Activated CD4-positive, alpha-beta T cell treated with anti-CD3 and anti-CD28 coated beads, Interleukin-2, amount 10 ng/mL, durations not matched to agents 7 days and 5 days (primary cell): ENCODE results near the gene CDK19. TPM values are rescaled to one million over a fixed set of nuclear protein-coding genes. Genes with fewer than 3 reads are reported as not detected.
"Not testable (repeated sequence)": the region's sequence is repeated elsewhere in the genome, so short reads cannot be mapped to it uniquely, and the experiment has no call there.

Experiments
- CTCF ChIA-PET: fragments of 350-600 bp; sonication (Branson Sonifier 250); formaldehyde crosslinking; loops from one replicate; lab custom pipeline; 2021; ENCODE audit warnings: antibody characterized with exemption; lab: Charles Lee
- POLR2A ChIA-PET: fragments of 350-600 bp; sonication (Branson Sonifier 250); formaldehyde crosslinking; loops from one replicate; lab custom pipeline; 2021; ENCODE audit warnings: antibody characterized with exemption; lab: Charles Lee
- DNase-seq: peaks from one replicate; pipeline ENCODE4 v3.0.0-alpha.2; 2020
- H3K27ac Mint-ChIP-seq: one replicate; pipeline ENCODE4 v1.8.0; 2021; ENCODE audit warnings: mild to moderate bottlenecking, moderate library complexity, mixed read lengths
- H3K27me3 Mint-ChIP-seq: one replicate; pipeline ENCODE4 v1.8.0; 2021; ENCODE audit warnings: mixed read lengths
- H3K36me3 Mint-ChIP-seq: one replicate; pipeline ENCODE4 v1.8.0; 2021; ENCODE audit warnings: low read depth, mixed read lengths
- H3K4me1 Mint-ChIP-seq: one replicate; pipeline ENCODE4 v1.8.0; 2021; ENCODE audit warnings: mixed read lengths
- H3K4me3 Mint-ChIP-seq: one replicate; pipeline ENCODE4 v1.8.0; 2021; ENCODE audit warnings: mild to moderate bottlenecking, moderate library complexity, mixed read lengths
- H3K9me3 Mint-ChIP-seq: one replicate; pipeline ENCODE4 v1.8.0; 2021; ENCODE audit warnings: mixed read lengths
- total RNA-seq, 2 experiments: library from RNA; stranded (reverse); gene quantifications; one replicate each; pipeline ENCODE4 v1.2.3, GENCODE V29; 2021

The CDK19 gene
- total RNA-seq, 2 experiments from 2014 or later, result 26.5 to 27.3 TPM

- Mint-ChIP-seq H3K9me3 (peaks cover 6% of the 10 kb centered on the region), H3K4me3 (no peak overlapping the region), H3K27me3 (no peaks in the 10 kb centered on the region), H3K4me1 (peaks cover 26% of the 10 kb centered on the region), H3K36me3 (peaks cover 10% of the 10 kb centered on the region), H3K27ac (no peak overlapping the region)
- ChIA-PET CTCF (interaction anchor here (0.7 to 1.3 kb wide), 4 partner anchors 9 to 72 kb away, joined by 3 to 4 read pairs (median 3); no protein-coding TSS in a partner anchor), POLR2A (no interaction called here)
- DNase-seq, result no peak
Measured at GRCh38 chr6:110809792-110810191, 5.5 kb downstream of the CDK19 start.

- H3K4me3 Mint-ChIP-seq, DNase-seq, H3K9me3 Mint-ChIP-seq, H3K27ac Mint-ChIP-seq, POLR2A ChIA-PET, CTCF ChIA-PET, H3K27me3 Mint-ChIP-seq: not testable (repeated sequence)
- Mint-ChIP-seq H3K4me1 (peaks cover 12% of the 10 kb centered on the region), H3K36me3 (peaks cover 20% of the 10 kb centered on the region)
Measured at GRCh38 chr6:110802175-110802574, 13.1 kb downstream of the CDK19 start.

- no peak overlapping the region for H3K4me3 Mint-ChIP-seq
- no peak overlapping the region for H3K27ac Mint-ChIP-seq
- ChIA-PET POLR2A (interaction anchor here (0.6 kb wide), 1 partner anchor 34 kb away, joined by 3 read pairs; no protein-coding TSS in a partner anchor), CTCF (interaction anchor here (0.9 to 1.2 kb wide), 2 partner anchors 9 to 11 kb away, joined by 3 read pairs; no protein-coding TSS in a partner anchor)
- H3K36me3 Mint-ChIP-seq, result peaks cover 20% of the 10 kb centered on the region
- peaks cover 9% of the 10 kb centered on the region for H3K9me3 Mint-ChIP-seq
- no peak for DNase-seq
- peaks cover 10% of the 10 kb centered on the region for H3K4me1 Mint-ChIP-seq
- H3K27me3 Mint-ChIP-seq, result no peaks in the 10 kb centered on the region
Measured at GRCh38 chr6:110800839-110801196, 14.5 kb downstream of the CDK19 start.

DNA sequence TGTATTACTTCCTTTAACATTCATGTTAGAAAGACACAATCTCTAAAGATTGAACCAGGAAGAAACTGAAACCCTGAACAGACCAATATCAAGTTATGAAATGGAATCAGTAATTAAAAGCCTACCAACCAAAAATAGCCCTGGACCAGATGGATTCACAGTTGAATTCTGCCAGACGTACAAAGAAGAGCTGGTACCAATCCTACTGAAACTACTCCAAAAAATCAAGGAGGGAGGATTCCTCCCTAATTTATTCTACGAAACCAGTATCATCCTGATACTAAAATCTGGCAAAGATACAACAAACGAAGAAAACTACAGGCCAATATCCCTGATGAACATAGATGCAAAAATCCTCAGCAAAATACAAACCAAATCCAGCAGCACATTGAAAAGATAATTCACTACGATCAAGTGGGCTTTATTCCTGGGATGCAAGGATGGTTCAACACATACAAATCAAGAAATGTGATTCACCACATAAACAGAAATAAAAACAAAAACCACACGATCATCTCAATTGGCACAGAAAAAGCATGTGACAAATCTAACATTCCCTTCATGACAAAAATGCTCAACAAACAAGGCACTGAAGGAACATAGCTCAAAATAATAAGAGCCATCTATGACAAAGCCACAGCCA, 15.0 kb downstream of the CDK19 start:
- Mint-ChIP-seq H3K27me3 (no peaks in the 10 kb centered on the region), H3K9me3 (peaks cover 9% of the 10 kb centered on the region), H3K4me1 (peaks cover 8% of the 10 kb centered on the region), H3K27ac (no peak overlapping the region), H3K4me3 (no peak overlapping the region), H3K36me3 (peaks cover 20% of the 10 kb centered on the region)
- no peak for DNase-seq
- ChIA-PET CTCF (interaction anchor here (0.9 to 1.2 kb wide), 2 partner anchors 9 to 11 kb away, joined by 3 read pairs; no protein-coding TSS in a partner anchor), POLR2A (interaction anchor here (0.6 kb wide), 1 partner anchor 35 kb away, joined by 3 read pairs; no protein-coding TSS in a partner anchor)

DNA sequence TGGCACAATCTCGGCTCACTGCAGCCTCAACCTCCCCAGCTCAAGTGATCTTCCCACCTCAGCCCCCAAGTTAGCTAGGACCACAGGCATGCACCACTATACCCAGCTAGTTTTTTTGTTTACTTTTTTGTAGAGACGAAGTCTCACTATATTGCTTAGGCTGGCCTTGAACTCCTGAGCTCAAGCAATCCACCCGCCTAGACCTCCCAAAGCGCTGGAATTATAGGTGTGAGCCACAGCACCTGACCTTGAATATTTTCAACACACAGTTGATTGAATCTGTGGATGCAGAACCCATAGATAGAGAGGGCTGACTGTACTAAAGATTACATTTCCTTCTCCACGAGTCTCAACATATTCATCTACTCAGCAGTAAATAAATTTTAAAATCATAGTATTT, 15.6 kb downstream of the CDK19 start:
- no peak overlapping the region for H3K27ac Mint-ChIP-seq
- POLR2A ChIA-PET, result no interaction called here

DNA sequence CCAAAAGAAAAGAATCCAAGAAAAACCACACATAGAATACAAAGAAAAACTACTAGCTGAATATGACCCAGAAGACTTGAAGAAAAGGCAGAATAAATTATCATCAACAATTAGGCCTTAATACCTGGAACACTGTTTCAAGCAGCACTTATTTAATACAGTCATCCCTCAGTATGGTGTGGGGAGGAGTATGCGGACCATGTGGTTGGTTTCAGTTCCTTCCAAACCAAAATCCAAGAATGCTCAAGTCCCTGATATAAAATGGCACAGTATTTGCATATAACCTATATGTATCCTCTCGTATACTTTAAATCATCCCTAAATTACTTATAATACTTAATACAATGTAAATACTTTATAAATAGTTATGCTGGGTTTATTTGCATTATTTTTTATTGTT, 16.1 kb downstream of the CDK19 start:
- ChIA-PET CTCF (no interaction called here), POLR2A (interaction anchor here (0.6 kb wide), 1 partner anchor 552 kb away, joined by 4 read pairs; no protein-coding TSS in a partner anchor)
- Mint-ChIP-seq H3K27ac (no peak overlapping the region), H3K27me3 (no peaks in the 10 kb centered on the region), H3K4me1 (peaks cover 3% of the 10 kb centered on the region), H3K4me3 (no peak overlapping the region), H3K9me3 (peaks cover 9% of the 10 kb centered on the region), H3K36me3 (peaks cover 20% of the 10 kb centered on the region)
- DNase-seq, result no peak

More for the DNA sequence above, 15.6 kb downstream of the CDK19 start:
- Mint-ChIP-seq H3K27me3 (no peaks in the 10 kb centered on the region), H3K36me3 (peaks cover 20% of the 10 kb centered on the region), H3K4me1 (peaks cover 3% of the 10 kb centered on the region), H3K4me3 (no peak overlapping the region), H3K9me3 (peaks cover 9% of the 10 kb centered on the region)
- no peak for DNase-seq
- CTCF ChIA-PET, result no interaction called here

DNA sequence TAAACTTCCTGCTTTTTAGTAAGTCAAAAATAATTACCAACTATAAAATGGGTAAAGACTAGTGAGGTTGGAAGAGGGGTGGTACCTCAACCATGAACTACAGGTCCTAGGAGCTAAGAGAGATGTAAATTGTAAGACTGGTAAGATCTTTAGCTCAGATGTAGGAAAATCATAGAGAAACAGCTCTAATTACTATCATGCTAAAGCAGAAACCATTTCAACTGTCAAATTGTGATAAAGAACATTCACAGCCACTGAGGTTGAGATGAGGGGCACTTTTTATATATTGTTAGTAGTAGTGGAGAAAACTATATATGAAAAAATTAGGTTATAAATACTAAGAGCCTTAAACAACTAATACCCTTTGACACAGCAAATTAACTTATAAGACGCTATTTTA, 20.0 kb downstream of the CDK19 start:
- peaks cover 1% of the 10 kb centered on the region for H3K4me1 Mint-ChIP-seq
- peaks cover 4% of the 10 kb centered on the region for H3K9me3 Mint-ChIP-seq
- DNase-seq, result no peak
- POLR2A ChIA-PET, result no interaction called here
- no peak overlapping the region for H3K4me3 Mint-ChIP-seq
- CTCF ChIA-PET, result no interaction called here
- peaks cover 10% of the 10 kb centered on the region for H3K36me3 Mint-ChIP-seq
- H3K27me3 Mint-ChIP-seq, result no peaks in the 10 kb centered on the region
- H3K27ac Mint-ChIP-seq, result no peak overlapping the region

DNA sequence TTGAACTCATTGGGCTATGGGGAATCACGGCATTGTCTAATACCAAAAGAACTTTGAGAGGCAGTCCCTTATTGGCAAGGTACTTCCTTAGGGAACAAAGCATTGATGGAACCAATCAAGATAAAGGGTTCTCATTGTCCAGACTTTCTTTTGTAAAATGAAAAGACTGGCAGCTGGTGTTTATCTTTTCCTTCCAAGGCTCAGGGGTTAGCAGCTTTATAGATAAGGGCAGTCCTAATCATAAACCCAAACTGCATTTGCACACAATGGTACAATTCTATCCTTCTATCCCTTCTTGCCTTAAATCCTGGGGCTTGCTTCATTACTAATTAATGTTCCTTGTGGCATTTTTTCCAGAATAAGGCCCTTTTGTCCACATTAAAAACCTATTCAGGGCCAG, 28.6 kb downstream of the CDK19 start:
- no peak for DNase-seq
- H3K27me3 Mint-ChIP-seq, result no peaks in the 10 kb centered on the region
- peaks cover 23% of the 10 kb centered on the region for H3K4me1 Mint-ChIP-seq
- POLR2A ChIA-PET, result no interaction called here
- peaks cover 13% of the 10 kb centered on the region for H3K9me3 Mint-ChIP-seq
- H3K27ac Mint-ChIP-seq, result no peak overlapping the region
- H3K36me3 Mint-ChIP-seq, result peaks cover 17% of the 10 kb centered on the region
- H3K4me3 Mint-ChIP-seq, result no peak overlapping the region
- CTCF ChIA-PET, result interaction anchor here (0.6 kb wide), 1 partner anchor 202 kb away, joined by 4 read pairs; no protein-coding TSS in a partner anchor

- Mint-ChIP-seq H3K4me1 (peaks cover 24% of the 10 kb centered on the region), H3K9me3 (peaks cover 13% of the 10 kb centered on the region), H3K27me3 (no peaks in the 10 kb centered on the region), H3K27ac (no peak overlapping the region), H3K36me3 (peaks cover 17% of the 10 kb centered on the region), H3K4me3 (no peak overlapping the region)
- DNase-seq, result no peak
- ChIA-PET CTCF (no interaction called here), POLR2A (no interaction called here)
Measured at GRCh38 chr6:110786271-110786670, 29.0 kb downstream of the CDK19 start.

DNA sequence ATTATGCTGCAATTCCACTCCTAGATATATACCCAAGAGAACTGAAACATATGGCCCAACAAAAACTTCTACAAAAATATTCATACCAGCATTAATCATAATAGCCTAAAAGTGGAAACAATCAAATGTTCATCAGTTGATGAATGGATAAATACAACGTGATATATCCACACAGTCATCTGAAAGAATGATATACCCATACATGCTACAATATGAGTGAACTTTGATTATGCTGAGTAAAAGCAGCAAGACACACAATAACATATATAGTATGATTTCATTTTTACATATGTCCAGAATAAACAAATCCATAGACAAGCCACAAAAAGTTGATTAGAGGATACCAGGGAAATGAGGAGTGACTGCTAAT, 30.7 kb downstream of the CDK19 start:
- peaks cover 17% of the 10 kb centered on the region for H3K36me3 Mint-ChIP-seq
- H3K9me3 Mint-ChIP-seq, result peaks cover 11% of the 10 kb centered on the region
- ChIA-PET POLR2A (no interaction called here), CTCF (no interaction called here)
- no peak for DNase-seq
- no peaks in the 10 kb centered on the region for H3K27me3 Mint-ChIP-seq
- H3K27ac Mint-ChIP-seq, result no peak overlapping the region
- peaks cover 27% of the 10 kb centered on the region for H3K4me1 Mint-ChIP-seq
- H3K4me3 Mint-ChIP-seq, result no peak overlapping the region

- Mint-ChIP-seq H3K27me3 (no peaks in the 10 kb centered on the region), H3K9me3 (no peaks in the 10 kb centered on the region), H3K36me3 (peaks cover 8% of the 10 kb centered on the region), H3K27ac (no peak overlapping the region), H3K4me3 (no peak overlapping the region), H3K4me1 (peaks cover 27% of the 10 kb centered on the region)
- ChIA-PET POLR2A (no interaction called here), CTCF (interaction anchor here (0.7 to 1.3 kb wide), 2 partner anchors 47 to 137 kb away, joined by 3 read pairs; no protein-coding TSS in a partner anchor)
- no peak for DNase-seq
Measured at GRCh38 chr6:110781522-110782214, 33.6 kb downstream of the CDK19 start.

GRCh38 chr6:110778333-110778732, 36.9 kb downstream of the CDK19 start:
- H3K27ac Mint-ChIP-seq, result no peak overlapping the region
- CTCF ChIA-PET, result no interaction called here

GRCh38 chr6:110777636-110778035, 37.6 kb downstream of the CDK19 start:
- Mint-ChIP-seq H3K4me3 (no peak overlapping the region), H3K27me3 (no peaks in the 10 kb centered on the region), H3K36me3 (peaks cover 10% of the 10 kb centered on the region), H3K27ac (no peak overlapping the region), H3K9me3 (no peaks in the 10 kb centered on the region), H3K4me1 (peaks cover 8% of the 10 kb centered on the region)
- no peak for DNase-seq
- ChIA-PET POLR2A (no interaction called here), CTCF (no interaction called here)

More at GRCh38 chr6:110778333-110778732, 36.9 kb downstream of the CDK19 start:
- H3K36me3 Mint-ChIP-seq, result peaks cover 8% of the 10 kb centered on the region
- H3K4me1 Mint-ChIP-seq, result peaks cover 12% of the 10 kb centered on the region
- H3K9me3 Mint-ChIP-seq, result no peaks in the 10 kb centered on the region
- POLR2A ChIA-PET, result no interaction called here
- no peak overlapping the region for H3K4me3 Mint-ChIP-seq
- DNase-seq, result no peak
- no peaks in the 10 kb centered on the region for H3K27me3 Mint-ChIP-seq
